HepG2 (cell line): ENCODE measurements around the gene GBGT1. TPM values are rescaled to one million over a fixed set of nuclear protein-coding genes. Genes with fewer than 3 reads are reported as not detected.
A peak's percentile ranks its signal among the peaks of the same experiment; 100 is the strongest.

Experiments used
- AKAP8 ChIP-seq: sonication (generic); formaldehyde crosslinking; IDR thresholded peaks from 2 replicates; pipeline ENCODE4 v1.5.1; 2020; ENCODE audit warnings: mild to moderate bottlenecking, missing genetic modification reagents
- ATF2 ChIP-seq: sonication (generic); formaldehyde crosslinking; IDR thresholded peaks from 2 replicates; pipeline ENCODE4 v1.4.0; 2020; ENCODE audit warnings: missing genetic modification reagents
- ATF7 ChIP-seq, 2 experiments: fragments of 450-650 bp in 1 of 2; sonication (generic) in 1 of 2; formaldehyde crosslinking in 1 of 2; IDR thresholded peaks; 2 replicates each; pipeline versions ENCODE4 v1.4.0 to v1.6.1; 2016 to 2020; ENCODE audit warnings: antibody characterized with exemption in 1 of 2, mild to moderate bottlenecking in 1 of 2, missing genetic modification reagents in 1 of 2
- EP300 ChIP-seq, 3 experiments: sonication (generic) in 1 of 3; formaldehyde crosslinking in 1 of 3; IDR thresholded peaks; 2 replicates each; pipeline versions ENCODE4 v1.5.1 to v1.6.1; 2011 to 2020; ENCODE audit warnings: low read depth in 2 of 3, low read length in 2 of 3, borderline replicate concordance in 1 of 3, improper control_type of control experiment in 1 of 3, mild to moderate bottlenecking in 1 of 3, missing genetic modification reagents in 1 of 3, moderate library complexity in 1 of 3
- GABPB1 ChIP-seq: IDR thresholded peaks from 2 replicates; pipeline ENCODE4 v1.6.1; 2016; ENCODE audit warnings: mild to moderate bottlenecking, missing genetic modification reagents, moderate library complexity, missing compliant biosample characterization
- GATA4 ChIP-seq: sonication (generic); IDR thresholded peaks from 2 replicates; pipeline ENCODE4 v1.6.1; 2016; ENCODE audit warnings: antibody characterized with exemption, low read depth, borderline replicate concordance
- HMGXB4 ChIP-seq, 2 experiments: sonication (generic) in 1 of 2; formaldehyde crosslinking in 1 of 2; IDR thresholded peaks; 2 replicates each; pipeline versions ENCODE4 v1.4.0 to v1.6.1; 2018 to 2020; ENCODE audit warnings: missing genetic modification reagents in 2 of 2, borderline replicate concordance in 1 of 2, low read depth in 1 of 2, mild to moderate bottlenecking in 1 of 2, missing biosample characterization in 1 of 2
- MZF1 ChIP-seq: sonication (generic); formaldehyde crosslinking; IDR thresholded peaks from 2 replicates; pipeline ENCODE4 v1.8.1; 2023; ENCODE audit warnings: mild to moderate bottlenecking, missing genetic modification reagents, borderline replicate concordance
- ONECUT2 ChIP-seq: sonication (generic); formaldehyde crosslinking; IDR thresholded peaks from 2 replicates; pipeline ENCODE4 v1.4.0; 2020; ENCODE audit warnings: missing genetic modification reagents
- RBM39 ChIP-seq: fragments of 200-400 bp; formaldehyde crosslinking; IDR thresholded peaks from one replicate; pipeline ENCODE4 v1.6.1; 2018; ENCODE audit warnings: antibody characterized with exemption, mild to moderate bottlenecking, low read depth, low read length; ENCODE audit not compliant: poor library complexity, severe bottlenecking
- STAT5B ChIP-seq: sonication (generic); formaldehyde crosslinking; IDR thresholded peaks from 2 replicates; pipeline ENCODE4 v1.4.0; 2020; ENCODE audit warnings: missing genetic modification reagents
- ZNF12 ChIP-seq: sonication (generic); formaldehyde crosslinking; IDR thresholded peaks from 2 replicates; pipeline ENCODE4 v1.5.0; 2020; ENCODE audit warnings: missing genetic modification reagents
- ZNF235 ChIP-seq: sonication (generic); formaldehyde crosslinking; IDR thresholded peaks from 2 replicates; pipeline ENCODE4 v1.8.1; 2023; ENCODE audit warnings: mild to moderate bottlenecking, missing genetic modification reagents, borderline replicate concordance
- ZNF281 ChIP-seq: sonication (generic); formaldehyde crosslinking; IDR thresholded peaks from 2 replicates; pipeline ENCODE4 v1.4.0; 2020; ENCODE audit warnings: missing genetic modification reagents, borderline replicate concordance
- ZNF343 ChIP-seq: sonication (generic); formaldehyde crosslinking; IDR thresholded peaks from 2 replicates; pipeline ENCODE4 v1.4.0; 2020; ENCODE audit warnings: mild to moderate bottlenecking, missing genetic modification reagents
- ZNF569 ChIP-seq: sonication (generic); formaldehyde crosslinking; IDR thresholded peaks from 2 replicates; pipeline ENCODE4 v1.5.0; 2020; ENCODE audit warnings: mild to moderate bottlenecking, missing genetic modification reagents, moderate library complexity, borderline replicate concordance
- ZNF883 ChIP-seq: sonication (generic); formaldehyde crosslinking; IDR thresholded peaks from 2 replicates; pipeline ENCODE4 v1.5.1; 2020; ENCODE audit warnings: mild to moderate bottlenecking, missing genetic modification reagents; ENCODE audit errors: not compliant biosample characterization
- polyA plus RNA-seq, 8 experiments: library from polyadenylated mRNA; depleted of rRNA in 3 of 8; stranded (reverse) in 7 of 8; unstranded in 1 of 8; fragments of >200 nt; fragmentation: Illumina TruSeq in 4 of 8; extraction: Trizol in 4 of 8; gene quantifications; 2 replicates each; pipeline versions ENCODE4 v1.2.1 to v1.2.3, GENCODE V29; 2011 to 2016; ENCODE audit warnings: low read depth in 4 of 8, missing spikeins in 1 of 8, mixed read lengths in 1 of 8; ENCODE audit not compliant: insufficient read depth in 1 of 8
- total RNA-seq, 5 experiments: library from RNA; depleted of rRNA; stranded (reverse); fragments of >200 nt; fragmentation: Illumina TruSeq; extraction: Trizol; gene quantifications; 2 replicates each; pipeline ENCODE4 v1.2.3, GENCODE V29; 2016; ENCODE audit warnings: low read depth in 1 of 5
- TF ChIP-seq, protein P1 (sequence below): sonication (generic); formaldehyde crosslinking; IDR thresholded peaks from 2 replicates; pipeline ENCODE4 v1.8.1; 2023; ENCODE audit warnings: mild to moderate bottlenecking, missing genetic modification reagents

Gene GBGT1
- total and polyA plus RNA-seq, 2 of the 13 experiments (the other 11 are each of a cell fraction or from before 2014, with no cell fraction given): not detected

GRCh38 chr9:133121198-133121914 is 42.4 kb downstream of the GBGT1 start, which contains the start of gene RALGDS (continued):
- no peak for TF ChIP-seq HMGXB4 (CRISPR knock-in tag; IDR thresholded peaks at IDR 0.05; ENCODE audit: borderline replicate concordance in 1 of 2, low read depth in 1 of 2)
- TF ChIP-seq, protein P1, sequence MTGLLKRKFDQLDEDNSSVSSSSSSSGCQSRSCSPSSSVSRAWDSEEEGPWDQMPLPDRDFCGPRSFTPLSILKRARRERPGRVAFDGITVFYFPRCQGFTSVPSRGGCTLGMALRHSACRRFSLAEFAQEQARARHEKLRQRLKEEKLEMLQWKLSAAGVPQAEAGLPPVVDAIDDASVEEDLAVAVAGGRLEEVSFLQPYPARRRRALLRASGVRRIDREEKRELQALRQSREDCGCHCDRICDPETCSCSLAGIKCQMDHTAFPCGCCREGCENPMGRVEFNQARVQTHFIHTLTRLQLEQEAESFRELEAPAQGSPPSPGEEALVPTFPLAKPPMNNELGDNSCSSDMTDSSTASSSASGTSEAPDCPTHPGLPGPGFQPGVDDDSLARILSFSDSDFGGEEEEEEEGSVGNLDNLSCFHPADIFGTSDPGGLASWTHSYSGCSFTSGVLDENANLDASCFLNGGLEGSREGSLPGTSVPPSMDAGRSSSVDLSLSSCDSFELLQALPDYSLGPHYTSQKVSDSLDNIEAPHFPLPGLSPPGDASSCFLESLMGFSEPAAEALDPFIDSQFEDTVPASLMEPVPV (CRISPR knock-in tag): 0 out of 2 replicates have a peak, but pooled peaks have one; percentile 37
- TF ChIP-seq ZNF569 (CRISPR knock-in tag): no peak
- TF ChIP-seq ZNF12 (CRISPR knock-in tag): no peak
- no peak for TF ChIP-seq EP300 (IDR thresholded peaks at IDR 0.05; ENCODE audit: low read depth in 2 of 2, low read length in 2 of 2)
- no peak for TF ChIP-seq EP300 (CRISPR knock-in tag; IDR thresholded peaks at IDR 0.05; ENCODE audit: borderline replicate concordance)
- TF ChIP-seq AKAP8 (CRISPR knock-in tag): peak; percentile 12
- no peak for TF ChIP-seq GATA4
- TF ChIP-seq ATF7 (IDR thresholded peaks at IDR 0.05): peak; percentile 21; the same call in 1 of the 2 replicates
- no peak for TF ChIP-seq ATF7 (CRISPR knock-in tag; IDR thresholded peaks at IDR 0.05)
- TF ChIP-seq MZF1 (CRISPR knock-in tag): no peak
- no peak for TF ChIP-seq ATF2
- no peak for TF ChIP-seq ZNF883 (CRISPR knock-in tag)
- TF ChIP-seq ZNF281 (CRISPR knock-in tag): no peak
- no peak for TF ChIP-seq STAT5B (CRISPR knock-in tag)
- TF ChIP-seq ONECUT2 (CRISPR knock-in tag): no peak
- peak; percentile 28; the same call in 1 of the 2 replicates for TF ChIP-seq GABPB1 (CRISPR knock-in tag)
- TF ChIP-seq ZNF343 (CRISPR knock-in tag): no peak
- TF ChIP-seq RBM39: peak; percentile 29
- TF ChIP-seq ZNF235 (CRISPR knock-in tag): no peak
